Measurements from ENCODE around the gene LMF2.

- no peak for TF ChIP-seq RAD21 (IDR thresholded peaks at IDR 0.05; ENCODE audit: low read length)
- TF ChIP-seq POLR2A (IDR thresholded peaks at IDR 0.05; ENCODE audit: low read depth, low read length) = no peak
- TF ChIP-seq CTCF (conservative IDR thresholded peaks at IDR 0.05; ENCODE audit: low read depth, low read length) = no peak
- no peak for TF ChIP-seq RFX5 (IDR thresholded peaks at IDR 0.05; ENCODE audit: low read depth, low read length)
- TF ChIP-seq CEBPB (IDR thresholded peaks at IDR 0.05; ENCODE audit: low read depth, low read length) = no peak
- no peak for TF ChIP-seq USF2 (IDR thresholded peaks at IDR 0.05; ENCODE audit: low read depth, low read length)
- TF ChIP-seq ELK1 (IDR thresholded peaks at IDR 0.05; ENCODE audit: borderline replicate concordance, low read depth, low read length) = no peak
These were observed 36.2 kb downstream of the LMF2 start for GRCh38 chr22:50471197-50471847.

Data from IMR-90 (cell line).